Measurements from ENCODE around the gene ZNF655.

GRCh38 chr7:99615989-99616358 lies 57.5 kb downstream of the ZNF655 start:
- no peak for TF ChIP-seq FOS (IDR thresholded peaks at IDR 0.05; ENCODE audit: borderline replicate concordance, insufficient read depth, low read length)
- TF ChIP-seq, protein P1, sequence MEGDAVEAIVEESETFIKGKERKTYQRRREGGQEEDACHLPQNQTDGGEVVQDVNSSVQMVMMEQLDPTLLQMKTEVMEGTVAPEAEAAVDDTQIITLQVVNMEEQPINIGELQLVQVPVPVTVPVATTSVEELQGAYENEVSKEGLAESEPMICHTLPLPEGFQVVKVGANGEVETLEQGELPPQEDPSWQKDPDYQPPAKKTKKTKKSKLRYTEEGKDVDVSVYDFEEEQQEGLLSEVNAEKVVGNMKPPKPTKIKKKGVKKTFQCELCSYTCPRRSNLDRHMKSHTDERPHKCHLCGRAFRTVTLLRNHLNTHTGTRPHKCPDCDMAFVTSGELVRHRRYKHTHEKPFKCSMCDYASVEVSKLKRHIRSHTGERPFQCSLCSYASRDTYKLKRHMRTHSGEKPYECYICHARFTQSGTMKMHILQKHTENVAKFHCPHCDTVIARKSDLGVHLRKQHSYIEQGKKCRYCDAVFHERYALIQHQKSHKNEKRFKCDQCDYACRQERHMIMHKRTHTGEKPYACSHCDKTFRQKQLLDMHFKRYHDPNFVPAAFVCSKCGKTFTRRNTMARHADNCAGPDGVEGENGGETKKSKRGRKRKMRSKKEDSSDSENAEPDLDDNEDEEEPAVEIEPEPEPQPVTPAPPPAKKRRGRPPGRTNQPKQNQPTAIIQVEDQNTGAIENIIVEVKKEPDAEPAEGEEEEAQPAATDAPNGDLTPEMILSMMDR (IDR thresholded peaks at IDR 0.05; ENCODE audit: extremely low read depth in 1 of 2, insufficient read depth in 1 of 2, low read depth in 1 of 2, low read length in 2 of 2), result no peak

Data from endothelial cell of umbilical vein (primary cell).